ENCODE data around the gene FLNB. TPM values are rescaled to one million over a fixed set of nuclear protein-coding genes. Genes with fewer than 3 reads are reported as not detected.

FLNB gene
- polyA plus RNA-seq, 1 of the 3 experiments (the other 2 are of a cell fraction): 127 TPM

GRCh38 chr3:58135712-58136543 lies 127.7 kb downstream of the FLNB start:
- peaks cover 72 to 81% of the 10 kb centered on the region in 2 experiments for H3K36me3 ChIP-seq (replicated peaks in 1 of 2; ENCODE audit: control insufficient read depth in 1 of 2, insufficient read depth in 2 of 2, low read length in 1 of 2)

GRCh38 chr3:58137306-58137705 lies 129.1 kb downstream of the FLNB start:
- Histone ChIP-seq H3K79me2 (ENCODE audit: insufficient read depth) (no peaks in the 10 kb centered on the region), H3F3A (replicated peaks; ENCODE audit: insufficient read depth) (no peaks in the 10 kb centered on the region)
- 83% methylated on average over 4 of the region's 4 CpGs for WGBS (ENCODE audit: low lambda C conversion rate)

More at GRCh38 chr3:58135712-58136543, 127.7 kb downstream of the FLNB start:
- H3K4me1 ChIP-seq (ENCODE audit: control insufficient read depth in 1 of 2, insufficient read depth in 2 of 2, low read depth in 1 of 2, low read length in 1 of 2): peaks cover 0 to 4% of the 10 kb centered on the region in 2 experiments; a peak in 1 of 4 replicates
- DNase-seq: no peak
- no peaks in the 10 kb centered on the region for H3K79me2 ChIP-seq (ENCODE audit: insufficient read depth)
- no peak overlapping the region for H3K9ac ChIP-seq
- no peaks in the 10 kb centered on the region for H3F3A ChIP-seq (replicated peaks; ENCODE audit: insufficient read depth)
- CTCF ChIA-PET: interaction anchor here (0.6 to 1.5 kb wide), 12 partner anchors 13 to 335 kb away, joined by 3 to 6 read pairs (median 3); partner anchors contain the start of gene FLNB
- H4K20me1 ChIP-seq (ENCODE audit: insufficient read depth): no peaks in the 10 kb centered on the region
- no peak overlapping the region for H3K27ac ChIP-seq (ENCODE audit: low read depth in 2 of 2, low read length in 1 of 2)
- no peak overlapping the region for H2AFZ ChIP-seq (ENCODE audit: low read depth)
- H3K4me2 ChIP-seq: no peak overlapping the region
- no peaks in the 10 kb centered on the region for H3K27me3 ChIP-seq (ENCODE audit: insufficient read depth)
- no peaks in the 10 kb centered on the region for H3K9me2 ChIP-seq
- POLR2A ChIA-PET: no interaction called here
- no peaks in the 10 kb centered on the region for H3K9me3 ChIP-seq
- TF ChIP-seq MEF2A (IDR thresholded peaks at IDR 0.05; ENCODE audit: borderline replicate concordance, low read depth): no peak
- peak; percentile 53 for TF ChIP-seq CTCF (IDR thresholded peaks at IDR 0.05)
- no peak for TF ChIP-seq JUND (IDR thresholded peaks at IDR 0.05)
- no peak for TF ChIP-seq RXRA (IDR thresholded peaks at IDR 0.05; ENCODE audit: borderline replicate concordance, low read depth)
- TF ChIP-seq POLR2AphosphoS5 (IDR thresholded peaks at IDR 0.05; ENCODE audit: low read depth, low read length): no peak
- TF ChIP-seq CHD2 (IDR thresholded peaks at IDR 0.05; ENCODE audit: low read length, partially characterized antibody): no peak
- no peak for TF ChIP-seq EP300 (IDR thresholded peaks at IDR 0.05; ENCODE audit: borderline replicate concordance in 1 of 2, low read depth in 1 of 2, low read length in 1 of 2)
- TF ChIP-seq USF2 (IDR thresholded peaks at IDR 0.05; ENCODE audit: borderline replicate concordance, low read depth, low read length): no peak
- WGBS (ENCODE audit: low lambda C conversion rate): 91% methylated on average over 14 of the region's 14 CpGs
- H3K4me3 ChIP-seq (ENCODE audit: low read depth in 2 of 2, low read length in 1 of 2): no peak overlapping the region

More at GRCh38 chr3:58137306-58137705, 129.1 kb downstream of the FLNB start:
- no peak overlapping the region for H3K4me3 ChIP-seq (ENCODE audit: low read depth in 2 of 2, low read length in 1 of 2)
- H4K20me1 ChIP-seq (ENCODE audit: insufficient read depth): no peaks in the 10 kb centered on the region
- no peak overlapping the region for H2AFZ ChIP-seq (ENCODE audit: low read depth)
- DNase-seq: no peak
- H3K36me3 ChIP-seq (replicated peaks in 1 of 2; ENCODE audit: control insufficient read depth in 1 of 2, insufficient read depth in 2 of 2, low read length in 1 of 2): peaks cover 73 to 81% of the 10 kb centered on the region in 2 experiments
- no peak for TF ChIP-seq PBX3 (IDR thresholded peaks at IDR 0.05)
- TF ChIP-seq TAF1 (IDR thresholded peaks at IDR 0.05; ENCODE audit: borderline replicate concordance, low read depth, low read length): no peak
- no peak for TF ChIP-seq IRF3 (IDR thresholded peaks at IDR 0.05; ENCODE audit: low read depth, low read length)
- TF ChIP-seq MAX (IDR thresholded peaks at IDR 0.05; ENCODE audit: low read depth): no peak
- no peak for TF ChIP-seq RCOR1 (IDR thresholded peaks at IDR 0.05; ENCODE audit: low read length)
- TF ChIP-seq TEAD4 (IDR thresholded peaks at IDR 0.05; ENCODE audit: borderline replicate concordance, insufficient read depth): no peak
- no peak for TF ChIP-seq NRF1 (IDR thresholded peaks at IDR 0.05; ENCODE audit: low read depth, low read length)
- TF ChIP-seq ELF1 (IDR thresholded peaks at IDR 0.05): no peak
- no peak for TF ChIP-seq JUND (IDR thresholded peaks at IDR 0.05)
- no peak for TF ChIP-seq EP300 (IDR thresholded peaks at IDR 0.05; ENCODE audit: borderline replicate concordance in 1 of 2, low read depth in 1 of 2, low read length in 1 of 2)
- no peak for TF ChIP-seq RAD21 (IDR thresholded peaks at IDR 0.05; ENCODE audit: low read length)
- TF ChIP-seq TCF12 (IDR thresholded peaks at IDR 0.05): no peak
- TF ChIP-seq MEF2A (IDR thresholded peaks at IDR 0.05; ENCODE audit: borderline replicate concordance, low read depth): no peak
- no peaks in the 10 kb centered on the region for H3K9me3 ChIP-seq
- H3K27ac ChIP-seq (ENCODE audit: low read depth in 2 of 2, low read length in 1 of 2): no peak overlapping the region
- CTCF ChIA-PET: no interaction called here
- no peak overlapping the region for H3K9ac ChIP-seq
- POLR2A ChIA-PET: no interaction called here
- no peaks in the 10 kb centered on the region; a peak in 1 of 4 replicates for H3K4me1 ChIP-seq (ENCODE audit: control insufficient read depth in 1 of 2, insufficient read depth in 2 of 2, low read depth in 1 of 2, low read length in 1 of 2)
- no peaks in the 10 kb centered on the region for H3K9me2 ChIP-seq
- no peaks in the 10 kb centered on the region for H3K27me3 ChIP-seq (ENCODE audit: insufficient read depth)
- no peak overlapping the region for H3K4me2 ChIP-seq

All from SK-N-SH (cell line).